IPS-18a (cell line): ENCODE measurements around the gene CALHM2.

Experiments used
- H3K27ac ChIP-seq: one replicate; pipeline ENCODE4 v1.5.1; 2013; ENCODE audit warnings: low read length
- H3K27me3 ChIP-seq: one replicate; pipeline ENCODE4 v1.6.1; 2013; ENCODE audit warnings: mild to moderate bottlenecking, low read length; ENCODE audit not compliant: control insufficient read depth, insufficient read depth
- H3K36me3 ChIP-seq: one replicate; pipeline ENCODE4 v1.6.1; 2013; ENCODE audit warnings: low read depth, low read length; ENCODE audit not compliant: control insufficient read depth
- H3K4me1 ChIP-seq: one replicate; pipeline ENCODE4 v1.6.1; 2013; ENCODE audit warnings: low read depth, low read length; ENCODE audit not compliant: control insufficient read depth
- H3K4me3 ChIP-seq: one replicate; pipeline ENCODE4 v1.5.1; 2013; ENCODE audit warnings: low read length
- H3K9ac ChIP-seq: one replicate; pipeline ENCODE4 v1.6.1; 2013; ENCODE audit warnings: mild to moderate bottlenecking, low read length, moderate library complexity
- H3K9me3 ChIP-seq: one replicate; pipeline ENCODE4 v1.6.1; 2013; ENCODE audit warnings: low read depth, low read length; ENCODE audit not compliant: control insufficient read depth

CALHM2 gene

GRCh38 chr10:103445767-103446567, 6.2 kb downstream of the CALHM2 start:
- H3K27me3 ChIP-seq: no peaks in the 10 kb centered on the region
- H3K4me3 ChIP-seq: no peak overlapping the region
- H3K4me1 ChIP-seq: no peaks in the 10 kb centered on the region
- no peaks in the 10 kb centered on the region for H3K9me3 ChIP-seq
- no peak overlapping the region for H3K27ac ChIP-seq
- H3K36me3 ChIP-seq: peaks cover 53% of the 10 kb centered on the region
- no peak overlapping the region for H3K9ac ChIP-seq

DNA sequence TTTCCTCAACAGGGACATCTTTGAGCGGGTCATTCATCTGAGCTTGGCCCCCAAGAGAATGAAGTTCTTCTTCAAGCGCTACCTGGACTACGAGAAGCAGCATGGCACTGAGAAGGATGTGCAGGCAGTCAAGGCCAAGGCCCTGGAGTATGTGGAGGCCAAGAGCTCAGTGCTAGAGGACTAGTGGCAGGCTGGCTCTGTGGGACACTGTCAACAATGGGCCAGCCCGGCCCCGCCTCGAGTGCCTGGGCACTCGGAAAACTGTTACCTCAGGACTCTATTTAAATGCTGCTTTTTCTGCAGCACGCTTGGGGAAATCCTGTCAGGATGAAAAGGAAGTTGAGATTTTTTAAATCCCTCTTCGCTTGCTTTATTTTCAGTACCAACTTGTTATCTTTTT, 6.8 kb downstream of the CALHM2 start:
- Histone ChIP-seq H3K27me3 (no peaks in the 10 kb centered on the region), H3K9me3 (no peaks in the 10 kb centered on the region), H3K9ac (no peak overlapping the region), H3K4me3 (no peak overlapping the region), H3K36me3 (peaks cover 58% of the 10 kb centered on the region), H3K4me1 (no peaks in the 10 kb centered on the region), H3K27ac (no peak overlapping the region)

- Histone ChIP-seq H3K27ac (no peak overlapping the region), H3K9me3 (no peaks in the 10 kb centered on the region)
Observed at GRCh38 chr10:103444478-103444877, 7.7 kb downstream of the CALHM2 start.

DNA sequence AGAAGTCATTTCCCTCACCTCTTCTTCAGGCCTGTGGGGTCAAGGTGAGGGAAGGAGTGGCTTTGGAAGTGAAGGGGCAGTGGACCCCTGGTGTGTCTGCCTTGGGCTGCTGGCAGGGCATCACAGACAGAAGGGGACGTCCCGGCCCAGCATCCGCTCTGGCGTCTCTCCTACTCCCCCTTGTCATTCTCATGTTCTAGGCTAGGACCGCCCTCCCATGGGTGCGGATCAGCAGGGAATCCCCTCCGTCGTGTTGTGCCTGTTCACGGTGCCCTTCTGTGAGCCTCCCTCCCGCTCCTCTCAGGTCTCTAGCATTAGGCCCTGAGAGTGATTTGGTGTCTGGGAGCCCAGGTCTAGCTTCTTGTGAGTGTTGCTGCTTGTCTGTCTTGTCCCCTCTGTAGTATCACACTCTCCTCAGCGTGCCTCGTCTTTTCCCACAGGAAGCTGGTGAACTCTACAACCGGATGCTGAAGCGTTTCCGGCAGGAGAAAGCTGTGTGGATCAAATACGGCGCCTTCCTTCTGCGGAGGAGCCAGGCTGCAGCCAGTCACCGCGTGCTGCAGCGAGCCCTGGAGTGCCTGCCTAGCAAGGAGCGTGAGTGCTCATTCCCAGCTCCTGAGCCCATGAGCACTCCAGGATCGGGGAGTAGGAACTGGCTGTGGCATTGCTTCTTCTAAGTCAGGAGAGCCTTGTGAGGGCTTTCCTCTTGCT, 8.5 kb downstream of the CALHM2 start:
- no peaks in the 10 kb centered on the region for H3K27me3 ChIP-seq
- no peak overlapping the region for H3K27ac ChIP-seq
- no peaks in the 10 kb centered on the region for H3K9me3 ChIP-seq
- no peaks in the 10 kb centered on the region for H3K4me1 ChIP-seq
- no peak overlapping the region for H3K9ac ChIP-seq
- H3K36me3 ChIP-seq: peaks cover 74% of the 10 kb centered on the region
- H3K4me3 ChIP-seq: no peak overlapping the region

More at GRCh38 chr10:103444478-103444877, 7.7 kb downstream of the CALHM2 start:
- Histone ChIP-seq H3K4me1 (no peaks in the 10 kb centered on the region), H3K9ac (no peak overlapping the region), H3K36me3 (peaks cover 67% of the 10 kb centered on the region), H3K27me3 (no peaks in the 10 kb centered on the region), H3K4me3 (no peak overlapping the region)

DNA sequence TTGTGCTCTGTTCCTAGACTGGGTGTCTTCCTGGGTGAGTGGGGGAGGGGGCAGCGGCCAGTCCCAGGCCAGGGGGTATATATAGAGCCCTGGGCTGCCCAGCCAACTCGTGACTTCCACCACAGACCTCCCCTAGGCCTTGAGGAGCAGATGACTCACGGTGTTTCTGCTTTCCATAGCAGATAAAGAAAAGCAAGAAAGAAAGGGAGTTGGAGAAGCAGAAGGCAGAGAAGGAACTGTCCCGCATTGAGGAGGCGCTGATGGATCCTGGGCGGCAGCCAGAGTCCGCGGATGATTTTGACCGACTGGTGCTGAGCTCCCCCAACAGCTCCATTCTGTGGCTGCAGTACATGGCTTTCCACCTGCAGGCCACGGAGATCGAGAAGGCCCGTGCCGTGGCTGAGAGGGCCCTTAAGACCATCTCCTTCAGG, 10.1 kb downstream of the CALHM2 start:
- H3K9me3 ChIP-seq: no peaks in the 10 kb centered on the region
- no peak overlapping the region for H3K4me3 ChIP-seq
- no peak overlapping the region for H3K27ac ChIP-seq
- peaks cover 79% of the 10 kb centered on the region for H3K36me3 ChIP-seq
- H3K4me1 ChIP-seq: no peaks in the 10 kb centered on the region
- no peak overlapping the region for H3K9ac ChIP-seq
- H3K27me3 ChIP-seq: no peaks in the 10 kb centered on the region

DNA sequence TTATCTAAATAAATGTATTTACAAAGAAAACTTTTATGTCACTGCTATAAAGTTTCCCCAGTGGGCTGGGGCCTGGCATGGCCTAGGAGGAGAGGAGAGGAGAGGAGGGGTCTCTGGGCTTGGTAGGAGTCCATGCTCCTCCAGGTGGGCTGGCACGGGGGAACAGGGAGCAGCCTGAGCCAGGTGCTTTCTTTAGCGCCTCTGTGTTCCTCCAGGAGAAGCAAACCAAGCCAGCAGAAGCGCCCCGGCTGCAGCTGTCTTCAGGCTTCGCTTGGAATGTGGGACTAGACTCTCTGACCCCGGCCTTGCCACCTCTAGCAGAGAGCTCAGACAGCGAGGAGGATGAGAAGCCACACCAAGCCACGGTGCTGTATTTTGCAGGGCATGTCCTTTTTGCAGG, 10.6 kb downstream of the CALHM2 start:
- Histone ChIP-seq H3K27ac (no peak overlapping the region), H3K36me3 (peaks cover 83% of the 10 kb centered on the region), H3K27me3 (no peaks in the 10 kb centered on the region), H3K9me3 (no peaks in the 10 kb centered on the region), H3K9ac (no peak overlapping the region), H3K4me1 (no peaks in the 10 kb centered on the region), H3K4me3 (no peak overlapping the region)

GRCh38 chr10:103441206-103441605, 11.0 kb downstream of the CALHM2 start:
- Histone ChIP-seq H3K9me3 (no peaks in the 10 kb centered on the region), H3K36me3 (peaks cover 88% of the 10 kb centered on the region), H3K9ac (no peak overlapping the region), H3K4me3 (no peak overlapping the region), H3K27me3 (no peaks in the 10 kb centered on the region), H3K4me1 (no peaks in the 10 kb centered on the region), H3K27ac (no peak overlapping the region)

DNA sequence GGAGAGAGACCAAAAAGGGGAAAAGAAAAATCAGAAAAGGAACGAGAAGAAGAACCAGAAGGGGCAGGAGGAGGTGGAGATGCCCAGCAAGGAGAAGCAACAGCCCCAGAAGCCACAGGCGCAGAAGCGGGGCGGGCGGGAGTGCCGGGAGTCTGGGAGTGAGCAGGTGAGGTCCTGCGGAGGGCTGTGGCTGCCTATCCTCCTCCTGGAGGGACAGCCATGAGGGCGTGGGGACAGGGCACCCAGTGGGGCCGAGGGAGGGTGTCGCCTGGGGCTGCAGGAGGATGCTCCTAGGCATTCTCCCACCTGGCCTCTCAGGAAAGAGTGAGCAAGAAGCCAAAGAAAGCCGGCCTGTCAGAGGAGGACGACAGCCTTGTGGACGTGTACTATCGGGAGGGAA, 11.8 kb downstream of the CALHM2 start:
- Histone ChIP-seq H3K27ac (no peak overlapping the region), H3K4me1 (no peaks in the 10 kb centered on the region), H3K9me3 (no peaks in the 10 kb centered on the region), H3K36me3 (peaks cover 91% of the 10 kb centered on the region), H3K9ac (no peak overlapping the region), H3K4me3 (no peak overlapping the region), H3K27me3 (no peaks in the 10 kb centered on the region)

DNA sequence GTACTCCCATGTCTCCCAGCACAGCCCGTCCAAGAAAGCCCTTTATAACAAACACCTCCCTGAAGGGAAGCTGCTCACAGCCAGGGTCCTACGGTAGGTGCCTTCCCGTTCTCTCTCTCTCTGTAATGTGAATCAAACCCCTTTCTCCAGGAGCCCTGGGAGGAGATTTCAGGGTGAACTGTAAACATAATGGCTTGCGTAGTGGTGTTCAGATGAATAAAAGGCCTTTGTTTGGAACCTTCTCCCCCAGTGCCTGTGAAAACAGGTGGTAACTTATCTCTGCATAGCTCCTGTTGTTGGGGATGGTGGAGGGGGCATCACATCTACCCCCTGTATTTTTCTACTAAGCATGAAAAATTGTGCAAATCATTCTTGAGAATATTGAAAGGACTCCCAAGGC, 12.4 kb downstream of the CALHM2 start:
- H3K9ac ChIP-seq: no peak overlapping the region
- H3K4me3 ChIP-seq: no peak overlapping the region
- peaks cover 90% of the 10 kb centered on the region for H3K36me3 ChIP-seq
- H3K27me3 ChIP-seq: no peaks in the 10 kb centered on the region
- no peak overlapping the region for H3K27ac ChIP-seq
- no peaks in the 10 kb centered on the region for H3K4me1 ChIP-seq
- H3K9me3 ChIP-seq: no peaks in the 10 kb centered on the region

GRCh38 chr10:103433858-103434257, 18.3 kb downstream of the CALHM2 start:
- Histone ChIP-seq H3K36me3 (peaks cover 87% of the 10 kb centered on the region), H3K9ac (no peak overlapping the region), H3K4me1 (no peaks in the 10 kb centered on the region), H3K9me3 (no peaks in the 10 kb centered on the region), H3K27me3 (no peaks in the 10 kb centered on the region), H3K27ac (no peak overlapping the region), H3K4me3 (no peak overlapping the region)

DNA sequence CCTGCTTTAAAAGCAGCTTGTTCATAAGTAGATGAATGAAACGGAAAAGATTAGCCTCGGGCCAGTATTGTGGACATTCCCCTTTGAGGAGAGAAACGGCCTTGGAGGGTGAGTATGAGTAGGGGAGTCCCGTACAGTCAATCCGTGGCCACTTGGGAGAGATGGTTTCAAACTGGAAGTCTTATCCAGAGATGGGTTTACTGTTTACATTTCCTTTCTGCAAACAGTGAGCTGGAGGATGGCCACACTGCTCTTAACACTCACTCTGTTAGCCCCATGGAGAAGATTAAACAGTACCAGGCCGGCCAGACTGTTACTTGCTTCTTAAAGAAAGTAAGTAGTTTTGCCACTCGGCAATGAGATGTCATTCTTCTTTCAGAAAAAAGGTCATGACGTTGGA, 20.3 kb downstream of the CALHM2 start:
- Histone ChIP-seq H3K27ac (no peak overlapping the region), H3K9me3 (no peaks in the 10 kb centered on the region), H3K27me3 (no peaks in the 10 kb centered on the region), H3K9ac (no peak overlapping the region), H3K4me3 (no peak overlapping the region), H3K36me3 (peaks cover 90% of the 10 kb centered on the region), H3K4me1 (no peaks in the 10 kb centered on the region)

DNA sequence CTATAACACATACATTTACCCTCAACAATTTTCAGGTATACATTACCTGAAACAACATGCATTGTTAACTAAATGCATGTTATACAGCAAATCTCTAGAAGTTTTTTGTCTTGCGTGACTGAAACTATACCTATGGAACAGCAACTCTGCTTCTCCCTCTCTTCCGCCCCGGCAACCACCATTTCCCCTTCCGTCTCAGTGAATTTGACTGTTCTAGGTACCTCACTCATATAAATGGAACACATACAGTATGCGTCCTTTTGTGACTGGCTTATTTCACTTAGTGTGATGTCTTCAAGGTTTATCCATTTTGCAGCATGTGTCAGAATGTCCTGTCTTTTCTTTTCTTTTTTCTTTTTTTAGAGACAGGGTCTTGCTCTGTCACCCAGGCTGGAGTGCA, 22.5 kb downstream of the CALHM2 start:
- Histone ChIP-seq H3K27me3 (no peaks in the 10 kb centered on the region), H3K36me3 (peaks cover 86% of the 10 kb centered on the region), H3K9ac (no peak overlapping the region), H3K4me1 (no peaks in the 10 kb centered on the region), H3K4me3 (no peak overlapping the region), H3K9me3 (no peaks in the 10 kb centered on the region), H3K27ac (no peak overlapping the region)
